GM03348 (cell line): ENCODE results near the gene P2RX7.
A peak's percentile ranks its signal among the peaks of the same experiment; 100 is the strongest.

Experiments
- DNase-seq: peaks from one replicate; pipeline ENCODE4 v3.0.0; 2012; ENCODE audit warnings: low spot score

The P2RX7 gene

DNA sequence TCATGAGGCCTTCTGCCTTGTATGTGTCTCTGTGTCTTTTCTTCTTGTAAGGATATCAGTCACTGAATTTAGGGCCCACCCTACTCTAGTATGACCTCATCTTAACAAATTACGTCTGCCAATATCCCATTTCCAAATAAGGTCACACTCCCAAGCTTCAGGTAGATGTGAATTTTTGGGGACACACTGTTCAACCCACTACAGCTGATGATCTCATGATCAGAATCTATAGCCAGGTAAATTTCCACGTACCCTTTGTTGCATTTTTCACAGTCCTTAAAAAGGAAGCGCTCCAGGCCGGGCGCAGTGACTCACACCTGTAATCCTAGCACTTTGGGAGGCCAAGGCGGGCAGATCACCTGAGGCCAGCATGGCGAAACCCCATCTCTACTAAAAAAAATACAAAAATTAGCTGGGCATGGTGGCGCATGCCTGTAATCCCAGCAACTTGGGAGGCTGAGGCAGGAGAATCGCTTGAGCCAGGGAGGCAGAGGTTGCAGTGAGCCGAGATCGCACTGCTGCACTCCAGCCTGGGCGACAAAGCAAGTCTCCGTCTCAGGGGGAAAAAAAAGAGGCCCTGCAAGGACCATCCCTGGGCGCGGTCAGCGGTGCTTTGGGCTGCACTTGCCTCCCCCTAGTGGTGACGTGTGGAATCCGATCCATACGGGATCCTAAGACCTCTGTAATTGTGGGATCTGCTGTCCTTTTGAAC, 97.3 kb downstream of the P2RX7 start:
- DNase-seq, result peak; percentile 91

DNA sequence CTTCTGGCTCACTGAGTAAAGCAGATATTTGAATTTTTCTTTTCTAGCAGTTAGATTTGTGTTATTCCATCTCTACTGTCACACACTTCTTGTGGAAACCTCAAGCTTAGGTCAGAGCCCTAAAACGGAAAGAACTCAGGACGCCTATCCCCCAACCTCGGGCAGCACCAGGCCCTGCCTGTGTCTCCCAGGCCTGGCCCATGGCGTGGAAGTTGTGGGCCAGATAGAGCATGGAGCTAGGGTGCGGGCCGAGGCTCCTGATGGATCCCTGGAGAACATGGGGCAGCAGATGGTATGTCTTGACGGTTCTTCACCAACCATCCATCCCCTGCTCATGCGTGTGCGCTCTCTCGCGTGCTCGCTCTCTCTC, 97.8 kb downstream of the P2RX7 start:
- DNase-seq, result no peak

DNA sequence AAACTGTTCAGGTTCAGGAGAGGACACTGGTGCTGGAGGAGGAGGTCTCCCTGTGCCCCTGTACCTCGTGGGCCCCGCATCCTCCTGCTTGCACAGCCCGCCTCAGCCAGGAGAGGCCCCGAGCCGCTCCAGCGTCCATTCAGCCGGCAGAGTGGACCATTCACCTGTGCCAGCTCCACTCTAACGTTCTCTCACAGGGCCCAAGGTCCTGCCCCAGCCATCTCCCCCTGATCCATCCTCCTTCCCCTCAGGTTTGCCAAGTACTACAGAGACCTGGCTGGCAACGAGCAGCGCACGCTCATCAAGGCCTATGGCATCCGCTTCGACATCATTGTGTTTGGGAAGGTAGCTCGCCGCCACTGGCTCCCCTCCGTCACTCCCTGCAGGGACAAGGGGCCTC, 99.5 kb downstream of the P2RX7 start:
- DNase-seq, result no peak

DNA sequence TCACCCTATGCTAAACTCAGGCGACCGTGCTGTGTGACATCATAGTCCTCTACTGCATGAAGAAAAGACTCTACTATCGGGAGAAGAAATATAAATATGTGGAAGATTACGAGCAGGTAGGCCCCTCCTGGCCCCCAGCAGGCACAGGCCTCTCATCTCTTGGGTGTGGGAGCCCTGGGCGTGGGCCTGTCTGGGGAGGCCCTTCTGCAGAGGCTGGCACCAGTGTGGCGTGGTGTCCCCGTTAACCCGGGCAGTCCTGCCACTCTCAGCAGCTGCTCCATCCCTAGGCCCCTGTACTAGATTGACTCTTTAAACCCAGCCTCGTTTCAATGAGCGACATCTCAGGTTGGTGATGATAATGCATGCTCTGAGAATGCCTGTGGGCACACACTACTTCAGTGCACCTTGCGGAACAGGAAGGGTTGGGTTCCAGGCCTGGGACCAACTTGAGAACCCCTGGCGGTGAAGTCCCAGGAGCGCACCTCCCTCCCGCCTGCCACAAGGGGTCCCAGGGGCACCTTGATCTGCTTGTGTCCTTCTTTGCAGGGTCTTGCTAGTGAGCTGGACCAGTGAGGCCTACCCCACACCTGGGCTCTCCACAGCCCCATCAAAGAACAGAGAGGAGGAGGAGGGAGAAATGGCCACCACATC, 100.4 kb downstream of the P2RX7 start:
- DNase-seq, result no peak

DNA sequence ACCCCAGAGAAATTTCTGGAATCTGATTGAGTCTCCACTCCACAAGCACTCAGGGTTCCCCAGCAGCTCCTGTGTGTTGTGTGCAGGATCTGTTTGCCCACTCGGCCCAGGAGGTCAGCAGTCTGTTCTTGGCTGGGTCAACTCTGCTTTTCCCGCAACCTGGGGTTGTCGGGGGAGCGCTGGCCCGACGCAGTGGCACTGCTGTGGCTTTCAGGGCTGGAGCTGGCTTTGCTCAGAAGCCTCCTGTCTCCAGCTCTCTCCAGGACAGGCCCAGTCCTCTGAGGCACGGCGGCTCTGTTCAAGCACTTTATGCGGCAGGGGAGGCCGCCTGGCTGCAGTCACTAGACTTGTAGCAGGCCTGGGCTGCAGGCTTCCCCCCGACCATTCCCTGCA, 100.9 kb downstream of the P2RX7 start:
- no peak for DNase-seq

DNA sequence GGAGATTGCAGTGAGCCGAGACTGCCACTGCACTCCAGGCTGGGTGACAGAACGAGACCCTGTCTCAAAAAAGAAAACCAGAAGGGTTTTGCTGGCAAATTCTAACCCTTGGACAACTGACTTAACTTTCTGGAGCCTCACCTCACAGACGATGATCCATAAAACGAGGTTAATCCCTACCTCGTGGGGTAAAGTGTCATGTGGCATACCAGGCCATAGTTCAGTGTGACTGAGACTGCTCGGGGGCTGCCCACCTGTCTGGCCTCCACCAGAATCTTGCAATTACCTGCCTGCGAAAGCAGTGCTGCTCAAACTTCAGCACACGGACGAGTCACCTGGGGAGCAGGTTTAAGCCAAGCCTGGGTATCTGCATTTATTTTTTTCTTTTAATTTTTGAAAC, 104.1 kb downstream of the P2RX7 start:
- DNase-seq, result no peak

DNA sequence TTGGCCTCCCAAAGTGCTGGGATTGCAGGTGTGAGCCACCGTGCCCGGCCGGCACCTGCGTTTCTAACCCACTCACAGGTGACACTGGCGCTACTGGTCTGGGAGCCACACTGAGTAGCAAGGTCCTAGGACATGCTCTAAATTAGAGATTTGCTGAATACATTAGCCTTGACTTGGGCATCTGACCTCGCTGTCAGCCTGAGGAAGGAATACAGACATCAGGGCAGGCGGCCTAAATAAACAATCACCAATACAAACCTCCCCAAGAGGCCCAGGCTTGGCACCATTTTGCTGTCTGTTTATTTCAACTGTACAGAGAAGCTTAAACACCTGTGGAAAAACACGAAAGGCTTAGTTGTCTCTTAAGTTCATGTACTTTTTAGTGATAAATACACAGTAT, 104.7 kb downstream of the P2RX7 start:
- no peak for DNase-seq
